ENCODE data around the gene CLTA. TPM values are rescaled to one million over a fixed set of nuclear protein-coding genes. Genes with fewer than 3 reads are reported as not detected.
"Not testable (repeated sequence)": the region's sequence is repeated elsewhere in the genome, so short reads cannot be mapped to it uniquely, and the experiment has no call there.

CLTA gene
- polyA plus RNA-seq, 6 donors from 2014 or later = 55.3 to 98.1 (median 86.9) TPM

- H3K9me3 Mint-ChIP-seq = no peaks in the 10 kb centered on the region
- peaks cover 0 to 20% of the 10 kb centered on the region in 2 donors for H3K36me3 Mint-ChIP-seq
- no peak for ATAC-seq (ENCODE audit: low read depth in 2 of 2)
- peak overlapping the region in 1 of 6 donors; percentile 53 for H3K27ac Mint-ChIP-seq
- no peaks in the 10 kb centered on the region for H3K27me3 Mint-ChIP-seq
- H3K4me1 Mint-ChIP-seq = peaks cover 0 to 9% (median 7%) of the 10 kb centered on the region in 3 donors
- H3K4me3 Mint-ChIP-seq = no peak overlapping the region
- DNase-seq = no peak
These were observed 27.5 kb upstream of the CLTA start for GRCh38 chr9:36163049-36163785.

GRCh38 chr9:36163786-36164170 is 26.9 kb upstream of the CLTA start:
- Mint-ChIP-seq H3K4me3 (peak overlapping the region in 1 of 8 donors; percentile 12), H3K27ac (peak overlapping the region in 2 of 6 donors; percentile 37 to 82)

GRCh38 chr9:36164372-36164771 is 26.3 kb upstream of the CLTA start:
- H3K4me3 Mint-ChIP-seq = peak overlapping the region in 1 of 8 donors; percentile 17
- ATAC-seq (ENCODE audit: low read depth in 2 of 2) (no peak), DNase-seq (no peak)
- peaks cover 0 to 5% (median 3%) of the 10 kb centered on the region in 3 donors for H3K27me3 Mint-ChIP-seq
- H3K4me1 Mint-ChIP-seq = peaks cover 0 to 9% (median 7%) of the 10 kb centered on the region in 3 donors
- H3K27ac Mint-ChIP-seq = peak overlapping the region in 1 of 6 donors; percentile 21
- H3K36me3 Mint-ChIP-seq = peaks cover 0 to 8% of the 10 kb centered on the region in 2 donors
- no peaks in the 10 kb centered on the region for H3K9me3 Mint-ChIP-seq

More at GRCh38 chr9:36163786-36164170, 26.9 kb upstream of the CLTA start:
- Mint-ChIP-seq H3K4me1 (peaks cover 0 to 9% (median 7%) of the 10 kb centered on the region in 3 donors), H3K36me3 (peaks cover 0 to 14% of the 10 kb centered on the region in 2 donors), H3K9me3 (no peaks in the 10 kb centered on the region), H3K27me3 (no peaks in the 10 kb centered on the region)
- ATAC-seq (ENCODE audit: low read depth in 2 of 2) (no peak), DNase-seq (no peak)

GRCh38 chr9:36164989-36165388 is 25.7 kb upstream of the CLTA start:
- Mint-ChIP-seq H3K4me1 (peaks cover 0 to 9% (median 7%) of the 10 kb centered on the region in 3 donors), H3K4me3 (peak overlapping the region in 4 of 8 donors; percentile 21 to 73 (median 67)), H3K27me3 (peaks cover 3 to 10% (median 4%) of the 10 kb centered on the region in 3 donors), H3K27ac (peak overlapping the region in 2 of 6 donors; percentile 15 to 21), H3K36me3 (peaks cover 0 to 7% of the 10 kb centered on the region in 2 donors), H3K9me3 (no peaks in the 10 kb centered on the region)
- ATAC-seq (ENCODE audit: low read depth in 2 of 2) (no peak), DNase-seq (no peak)

- DNase-seq (no peak), ATAC-seq (ENCODE audit: low read depth in 2 of 2) (no peak)
- Mint-ChIP-seq H3K9me3 (no peaks in the 10 kb centered on the region), H3K27me3 (peaks cover 4 to 11% (median 10%) of the 10 kb centered on the region in 3 donors), H3K4me1 (peaks cover 0 to 9% (median 7%) of the 10 kb centered on the region in 3 donors), H3K4me3 (peak overlapping the region in 7 of 8 donors; percentile 24 to 70 (median 69)), H3K27ac (no peak overlapping the region), H3K36me3 (no peaks in the 10 kb centered on the region)
These were observed 24.9 kb upstream of the CLTA start for GRCh38 chr9:36165826-36166167.

- Mint-ChIP-seq H3K4me1 (peaks cover 0 to 7% (median 6%) of the 10 kb centered on the region in 3 donors), H3K27me3 (peaks cover 9 to 16% (median 13%) of the 10 kb centered on the region in 3 donors), H3K9me3 (no peaks in the 10 kb centered on the region), H3K4me3 (peak overlapping the region; percentile 7 to 90 (median 72)), H3K27ac (peak overlapping the region in 3 of 6 donors; percentile 15 to 62 (median 51)), H3K36me3 (no peaks in the 10 kb centered on the region)
- peak; percentile 95 to 97 for ATAC-seq (ENCODE audit: low read depth in 2 of 2)
- DNase-seq = peak; percentile 79
These were observed 24.4 kb upstream of the CLTA start for GRCh38 chr9:36166168-36166927.

GRCh38 chr9:36169166-36169565 is 21.6 kb upstream of the CLTA start, which contains the start of gene CCIN:
Gene CCIN (plus strand): TSS chr9:36169388. CDS start chr9:36169503, 115 bp downstream.
- H3K27ac Mint-ChIP-seq = no peak within 1 kb of the TSS
- no peaks in the 10 kb centered on the region for H3K9me3 Mint-ChIP-seq
- H3K4me3 Mint-ChIP-seq = peak within 1 kb of the TSS in 1 of 8 donors; percentile 50
- ATAC-seq (ENCODE audit: low read depth in 2 of 2) (no peak), DNase-seq (no peak)
- peaks cover 0 to 7% (median 6%) of the 10 kb centered on the region in 3 donors for H3K4me1 Mint-ChIP-seq
- H3K36me3 Mint-ChIP-seq = no peaks in the 10 kb centered on the region
- H3K27me3 Mint-ChIP-seq = peaks cover 9 to 18% (median 17%) of the 10 kb centered on the region in 3 donors

- DNase-seq (no peak), ATAC-seq (ENCODE audit: low read depth in 2 of 2) (no peak)
- peaks cover 0 to 7% (median 6%) of the 10 kb centered on the region in 3 donors for H3K4me1 Mint-ChIP-seq
- H3K27ac Mint-ChIP-seq = no peak overlapping the region
- no peak overlapping the region for H3K4me3 Mint-ChIP-seq
- H3K36me3 Mint-ChIP-seq = no peaks in the 10 kb centered on the region
- peaks cover 9 to 18% (median 17%) of the 10 kb centered on the region in 3 donors for H3K27me3 Mint-ChIP-seq
- H3K9me3 Mint-ChIP-seq = no peaks in the 10 kb centered on the region
These were observed 21.0 kb upstream of the CLTA start for GRCh38 chr9:36169708-36170107.

GRCh38 chr9:36170531-36170930 is 20.2 kb upstream of the CLTA start:
- no peak for DNase-seq
- H3K27me3 Mint-ChIP-seq = peaks cover 13 to 23% (median 18%) of the 10 kb centered on the region in 3 donors
- no peak overlapping the region for H3K4me3 Mint-ChIP-seq
- H3K9me3 Mint-ChIP-seq = no peaks in the 10 kb centered on the region
- no peak overlapping the region for H3K27ac Mint-ChIP-seq
- H3K36me3 Mint-ChIP-seq = no peaks in the 10 kb centered on the region
- no peak for ATAC-seq (ENCODE audit: low read depth in 2 of 2)
- peaks cover 0 to 6% (median 5%) of the 10 kb centered on the region in 3 donors for H3K4me1 Mint-ChIP-seq

GRCh38 chr9:36173861-36174260 is 16.9 kb upstream of the CLTA start:
- Mint-ChIP-seq H3K27me3 (peaks cover 13 to 31% (median 29%) of the 10 kb centered on the region in 3 donors), H3K36me3 (no peaks in the 10 kb centered on the region), H3K27ac (no peak overlapping the region), H3K4me3 (no peak overlapping the region), H3K4me1 (no peaks in the 10 kb centered on the region), H3K9me3 (no peaks in the 10 kb centered on the region)
- ATAC-seq (ENCODE audit: low read depth in 2 of 2) = no peak
- no peak for DNase-seq

GRCh38 chr9:36174271-36174670 is 16.4 kb upstream of the CLTA start:
- Mint-ChIP-seq H3K27me3 (peaks cover 14 to 33% (median 30%) of the 10 kb centered on the region in 3 donors), H3K9me3 (peaks cover 0 to 4% (median 0%) of the 10 kb centered on the region in 7 donors), H3K4me3 (no peak overlapping the region), H3K27ac (no peak overlapping the region), H3K4me1 (no peaks in the 10 kb centered on the region), H3K36me3 (no peaks in the 10 kb centered on the region)
- DNase-seq (no peak), ATAC-seq (ENCODE audit: low read depth in 2 of 2) (no peak)

- H3K4me1 Mint-ChIP-seq = no peaks in the 10 kb centered on the region
- no peak for ATAC-seq (ENCODE audit: low read depth in 2 of 2)
- H3K9me3 Mint-ChIP-seq = peaks cover 0 to 4% (median 0%) of the 10 kb centered on the region in 7 donors
- H3K27me3 Mint-ChIP-seq = peaks cover 12 to 32% (median 28%) of the 10 kb centered on the region in 3 donors
- DNase-seq = no peak
- no peaks in the 10 kb centered on the region for H3K36me3 Mint-ChIP-seq
- no peak overlapping the region for H3K4me3 Mint-ChIP-seq
- H3K27ac Mint-ChIP-seq = no peak overlapping the region
These were observed 16.0 kb upstream of the CLTA start for GRCh38 chr9:36174731-36175130.

- peaks cover 12 to 28% (median 26%) of the 10 kb centered on the region in 3 donors for H3K27me3 Mint-ChIP-seq
- not testable (repeated sequence) for H3K9me3 Mint-ChIP-seq
These were observed 15.5 kb upstream of the CLTA start for GRCh38 chr9:36175209-36175608.

More at GRCh38 chr9:36175209-36175608, 15.5 kb upstream of the CLTA start:
- not testable (repeated sequence) for H3K4me3 Mint-ChIP-seq; H3K4me1 Mint-ChIP-seq; H3K27ac Mint-ChIP-seq; DNase-seq; H3K36me3 Mint-ChIP-seq; ATAC-seq (ENCODE audit: low read depth in 2 of 2)

Measured in naive B cell (primary cell).